WI38 (cell line): Measurements from ENCODE around the gene TOMT.

Experiments
- H3K4me3 ChIP-seq: 2 replicates; pipeline ENCODE4 v1.5.1; 2011; ENCODE audit warnings: low read depth, mild to moderate bottlenecking, control low read depth, low read length
- TF ChIP-seq, protein P1 (sequence below): IDR thresholded peaks from 2 replicates; pipeline ENCODE4 v1.5.1; 2012; ENCODE audit warnings: low read depth, mild to moderate bottlenecking, control low read depth, low read length

The TOMT gene

DNA sequence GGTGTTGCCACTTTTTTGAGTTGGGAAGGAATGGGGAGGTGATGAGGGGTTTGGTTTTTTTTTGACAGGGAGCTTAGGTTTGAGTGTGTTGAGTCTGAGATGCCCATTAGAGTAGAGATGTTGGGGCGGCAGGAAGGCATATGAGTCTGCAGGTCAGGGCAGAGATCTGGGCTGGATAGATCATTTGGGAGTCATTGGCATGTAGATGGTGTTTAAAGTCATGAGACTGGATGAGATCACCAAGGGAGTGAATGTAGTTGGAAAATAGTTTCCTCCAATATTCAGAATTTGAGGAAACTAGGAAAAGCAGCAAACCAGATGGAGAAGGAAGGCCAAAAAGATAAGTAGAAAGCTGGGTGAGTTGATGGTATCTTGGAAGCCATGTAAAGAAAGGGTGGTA lies 8.8 kb downstream of the TOMT start:
- TF ChIP-seq, protein P1, sequence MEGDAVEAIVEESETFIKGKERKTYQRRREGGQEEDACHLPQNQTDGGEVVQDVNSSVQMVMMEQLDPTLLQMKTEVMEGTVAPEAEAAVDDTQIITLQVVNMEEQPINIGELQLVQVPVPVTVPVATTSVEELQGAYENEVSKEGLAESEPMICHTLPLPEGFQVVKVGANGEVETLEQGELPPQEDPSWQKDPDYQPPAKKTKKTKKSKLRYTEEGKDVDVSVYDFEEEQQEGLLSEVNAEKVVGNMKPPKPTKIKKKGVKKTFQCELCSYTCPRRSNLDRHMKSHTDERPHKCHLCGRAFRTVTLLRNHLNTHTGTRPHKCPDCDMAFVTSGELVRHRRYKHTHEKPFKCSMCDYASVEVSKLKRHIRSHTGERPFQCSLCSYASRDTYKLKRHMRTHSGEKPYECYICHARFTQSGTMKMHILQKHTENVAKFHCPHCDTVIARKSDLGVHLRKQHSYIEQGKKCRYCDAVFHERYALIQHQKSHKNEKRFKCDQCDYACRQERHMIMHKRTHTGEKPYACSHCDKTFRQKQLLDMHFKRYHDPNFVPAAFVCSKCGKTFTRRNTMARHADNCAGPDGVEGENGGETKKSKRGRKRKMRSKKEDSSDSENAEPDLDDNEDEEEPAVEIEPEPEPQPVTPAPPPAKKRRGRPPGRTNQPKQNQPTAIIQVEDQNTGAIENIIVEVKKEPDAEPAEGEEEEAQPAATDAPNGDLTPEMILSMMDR: no peak
- H3K4me3 ChIP-seq: no peak overlapping the region

DNA sequence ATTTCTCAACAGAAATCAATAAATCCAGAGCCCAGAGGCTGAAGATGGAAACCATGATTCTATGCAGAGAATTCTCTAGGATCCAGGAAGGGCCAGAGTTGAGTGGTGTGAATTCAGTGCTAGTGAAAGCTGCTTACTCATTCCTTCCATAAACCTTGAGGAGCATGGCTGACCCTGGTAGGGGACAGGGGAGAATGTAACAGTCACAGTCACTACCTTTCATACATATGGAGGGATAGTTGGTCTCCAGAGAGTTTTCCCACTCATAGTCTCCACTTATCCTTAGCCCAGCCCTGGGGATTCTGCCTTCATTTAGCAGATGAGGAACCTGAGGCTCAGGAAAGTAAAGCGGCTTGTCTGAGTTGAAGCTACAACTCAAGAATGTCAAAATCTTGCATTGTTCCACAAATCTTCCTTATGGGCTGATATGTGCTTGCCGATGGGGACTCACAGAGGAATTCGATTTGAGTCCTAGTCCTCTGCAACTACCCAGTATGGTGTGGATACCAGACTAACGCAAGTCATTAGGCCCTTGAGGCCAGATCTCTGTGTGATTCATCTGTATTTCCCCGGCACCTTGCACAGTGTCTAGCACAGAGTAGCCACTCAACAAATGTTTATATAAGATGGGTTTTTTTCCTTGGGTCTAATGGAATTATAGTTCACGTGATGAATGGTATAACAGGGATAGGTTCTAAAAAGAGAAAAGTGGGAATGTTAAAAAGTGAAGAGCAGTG lies 10.5 kb downstream of the TOMT start:
- TF ChIP-seq, protein P1: no peak
- no peak overlapping the region for H3K4me3 ChIP-seq

DNA sequence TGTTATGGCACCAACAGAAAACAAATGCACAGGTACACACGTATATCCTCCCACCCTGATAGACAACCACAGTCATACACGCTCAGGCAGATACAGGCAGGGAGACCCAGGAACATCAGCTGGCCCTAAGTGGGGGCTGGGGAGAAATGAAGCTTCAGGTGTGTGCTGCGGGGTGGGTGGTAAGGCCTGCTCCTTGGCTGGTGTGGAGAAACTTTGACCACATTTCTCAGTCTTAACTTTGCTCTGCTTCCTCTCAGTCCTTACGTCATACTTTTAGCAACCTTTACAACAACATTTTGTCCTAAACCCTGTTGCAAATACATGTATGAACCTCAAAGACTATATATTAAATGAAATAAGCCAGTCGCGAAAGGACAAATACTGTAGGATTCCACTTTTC lies 13.5 kb downstream of the TOMT start:
- TF ChIP-seq, protein P1: no peak
- H3K4me3 ChIP-seq: no peak overlapping the region

DNA sequence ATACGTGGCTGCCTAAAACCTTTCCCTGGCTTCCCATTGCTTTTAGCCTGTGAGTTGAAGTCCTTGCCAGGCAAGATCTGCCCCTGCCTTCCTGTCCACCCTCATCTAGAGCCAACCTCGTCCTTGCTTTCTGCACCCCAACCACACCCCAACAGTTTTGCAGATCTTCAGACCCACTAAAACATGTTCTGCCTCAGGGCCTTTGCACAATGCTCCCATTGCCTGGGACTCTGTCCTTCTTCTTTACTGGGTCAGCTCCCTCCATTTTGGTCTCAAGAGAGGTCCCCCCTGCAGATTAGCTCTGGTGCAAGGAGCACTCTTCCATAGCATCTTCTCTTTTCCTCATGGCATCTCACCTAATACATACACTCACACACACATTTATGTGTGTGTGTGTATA lies 15.2 kb downstream of the TOMT start:
- TF ChIP-seq, protein P1: no peak
- no peak overlapping the region for H3K4me3 ChIP-seq

DNA sequence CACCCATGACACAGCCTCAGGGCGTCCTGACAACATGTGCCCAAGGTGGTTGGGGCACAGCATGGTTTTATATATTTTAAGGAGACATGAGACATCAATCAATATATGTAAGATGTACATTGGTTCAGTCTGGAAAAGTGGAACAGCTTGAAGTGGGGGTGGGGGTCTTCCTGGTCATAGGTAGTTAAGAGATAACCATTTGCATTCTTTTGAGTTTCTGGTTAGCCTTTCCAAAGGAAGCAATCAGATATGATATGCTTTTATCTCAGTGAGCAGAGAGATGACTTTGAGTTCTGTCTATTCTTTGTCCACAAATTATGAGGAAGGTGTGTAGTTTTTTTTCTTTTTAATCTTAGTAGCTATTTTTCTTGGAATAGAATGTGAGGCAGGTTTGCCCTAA lies 16.9 kb downstream of the TOMT start:
- TF ChIP-seq, protein P1: no peak
- no peak overlapping the region for H3K4me3 ChIP-seq

DNA sequence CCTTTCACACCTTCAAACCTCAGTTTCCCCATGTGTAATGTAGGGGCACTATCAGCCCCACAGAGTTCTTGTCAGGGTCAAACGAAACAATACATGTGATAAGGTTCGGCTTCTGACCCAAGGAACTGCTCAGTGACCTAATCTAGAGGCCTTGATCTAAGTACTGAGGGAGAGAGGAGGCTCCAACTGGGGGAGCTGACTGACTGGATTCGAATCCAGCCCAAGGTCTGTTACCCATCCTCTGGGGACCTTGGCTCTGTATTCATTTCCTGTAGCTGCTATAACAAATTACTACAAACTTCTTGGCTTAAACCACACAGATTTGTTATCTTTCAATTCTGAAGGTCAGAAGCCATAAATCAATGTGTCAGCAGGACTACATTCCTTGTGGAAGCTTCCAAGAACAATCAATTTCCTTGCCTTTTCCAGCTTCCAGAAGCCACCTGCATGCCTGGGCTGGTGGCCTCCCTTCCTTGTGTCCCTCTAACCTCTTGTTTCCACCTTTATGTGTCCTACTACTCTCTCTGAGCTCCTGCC lies 17.5 kb downstream of the TOMT start:
- H3K4me3 ChIP-seq: no peak overlapping the region
- TF ChIP-seq, protein P1: no peak

DNA sequence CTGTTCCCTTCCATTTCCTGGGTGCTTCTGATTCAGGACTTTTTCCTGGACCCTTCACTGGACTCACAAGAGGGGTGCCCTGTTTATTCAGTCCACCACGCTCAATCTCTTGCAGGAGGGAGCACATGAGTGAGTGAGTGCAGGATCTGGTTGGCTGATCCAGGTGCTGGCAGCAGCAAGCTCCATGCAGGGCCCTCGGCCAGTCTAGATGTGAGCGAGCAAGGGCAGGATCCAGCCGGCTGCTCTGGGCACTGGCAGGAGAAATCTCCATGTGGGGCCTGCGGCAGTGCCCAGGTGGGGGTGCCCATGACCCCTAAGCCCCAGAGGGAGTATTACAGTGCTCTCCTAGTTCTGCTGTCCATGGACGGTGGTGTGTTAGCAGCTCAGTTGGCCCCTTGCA lies 18.3 kb downstream of the TOMT start:
- TF ChIP-seq, protein P1: no peak
- H3K4me3 ChIP-seq: no peak overlapping the region
